ENCODE results near the gene TXNL4B. TPM values are rescaled to one million over a fixed set of nuclear protein-coding genes. Genes with fewer than 3 reads are reported as not detected.
A peak's percentile ranks its signal among the peaks of the same experiment; 100 is the strongest.
"Not testable (repeated sequence)": the region's sequence is repeated elsewhere in the genome, so short reads cannot be mapped to it uniquely, and the experiment has no call there.

The TXNL4B gene
- total RNA-seq, 6 experiments from 2014 or later: 5.5 to 11.6 (median 8.2) TPM

- Histone ChIP-seq H3K4me1 (peaks cover 0 to 11% (median 5%) of the 10 kb centered on the region in 4 donors), H3K36me3 (peaks cover 7 to 34% (median 19%) of the 10 kb centered on the region in 4 donors), H3K9me3 (no peaks in the 10 kb centered on the region), H3K27me3 (no peaks in the 10 kb centered on the region), H3K4me3 (no peak overlapping the region), H3K27ac (peak overlapping the region in 1 of 3 donors; percentile 10)
- no peak for ATAC-seq
- 100% methylated on average over 9 of the region's 10 CpGs for WGBS (ENCODE audit: insufficient coverage, low coverage, low lambda C conversion rate, missing lambda C conversion rate)
- intact Hi-C loops (cut with DNase I): no loop called here
- TF ChIP-seq CTCF (IDR thresholded peaks at IDR 0.05) (no peak), POLR2A (IDR thresholded peaks at IDR 0.05) (no peak)
- no peak for DNase-seq
Observed at GRCh38 chr16:72084445-72084844, 9.0 kb downstream of the TXNL4B start.

- TF ChIP-seq CTCF (IDR thresholded peaks at IDR 0.05): no peak
- TF ChIP-seq POLR2A (IDR thresholded peaks at IDR 0.05): no peak
- Histone ChIP-seq H3K27me3 (no peaks in the 10 kb centered on the region), H3K27ac (peak overlapping the region in 1 of 3 donors; percentile 27), H3K4me3 (no peak overlapping the region), H3K4me1 (peaks cover 0 to 11% (median 5%) of the 10 kb centered on the region in 4 donors), H3K36me3 (peaks cover 7 to 28% (median 17%) of the 10 kb centered on the region in 4 donors), H3K9me3 (no peaks in the 10 kb centered on the region)
- intact Hi-C loops (cut with DNase I): no loop called here
- DNase-seq: no peak
- peak; percentile 72 to 94 (median 89) for ATAC-seq
- 37% methylated on average over 3 of the region's 3 CpGs for WGBS (ENCODE audit: insufficient coverage, low coverage, low lambda C conversion rate, missing lambda C conversion rate)
Observed at GRCh38 chr16:72083778-72084404, 9.5 kb downstream of the TXNL4B start.

- DNase-seq; intact Hi-C loops (cut with DNase I); H3K4me3 ChIP-seq; H3K9me3 ChIP-seq; H3K27me3 ChIP-seq; H3K27ac ChIP-seq; H3K4me1 ChIP-seq: not testable (repeated sequence)
- peak; percentile 53 to 69 (median 63) for ATAC-seq
- H3K36me3 ChIP-seq: peaks cover 0 to 17% (median 3%) of the 10 kb centered on the region in 4 donors
- 71% methylated on average over 1 of the region's 5 CpGs for WGBS (ENCODE audit: insufficient coverage, low coverage, low lambda C conversion rate, missing lambda C conversion rate)
Observed at GRCh38 chr16:72076991-72077706, 16.3 kb downstream of the TXNL4B start.

GRCh38 chr16:72075067-72075466 is 18.4 kb downstream of the TXNL4B start:
- ATAC-seq: peak in 1 of 4 donors; percentile 19
- DNase-seq; H3K27me3 ChIP-seq; H3K27ac ChIP-seq; H3K9me3 ChIP-seq; H3K4me3 ChIP-seq; H3K4me1 ChIP-seq; intact Hi-C loops (cut with DNase I): not testable (repeated sequence)
- H3K36me3 ChIP-seq: peaks cover 0 to 28% (median 3%) of the 10 kb centered on the region in 4 donors
- WGBS (ENCODE audit: insufficient coverage, low coverage, low lambda C conversion rate, missing lambda C conversion rate): no CpG with 5 or more reads among the region's 6 CpGs

- DNase-seq (no peak), ATAC-seq (peak in 1 of 4 donors; percentile 27)
- H3K4me3 ChIP-seq: no peak overlapping the region
Observed at GRCh38 chr16:72073560-72074230, 19.7 kb downstream of the TXNL4B start.

More at GRCh38 chr16:72073560-72074230, 19.7 kb downstream of the TXNL4B start:
- peak overlapping the region in 1 of 3 donors; percentile 18 for H3K27ac ChIP-seq
- no peaks in the 10 kb centered on the region for H3K9me3 ChIP-seq
- no peaks in the 10 kb centered on the region for H3K27me3 ChIP-seq
- intact Hi-C loops (cut with DNase I): no loop called here
- 66% methylated on average over 4 of the region's 8 CpGs for WGBS (ENCODE audit: insufficient coverage, low coverage, low lambda C conversion rate, missing lambda C conversion rate)
- peaks cover 0 to 28% (median 3%) of the 10 kb centered on the region in 4 donors for H3K36me3 ChIP-seq
- no peak for TF ChIP-seq CTCF (IDR thresholded peaks at IDR 0.05)
- no peak for TF ChIP-seq POLR2A (IDR thresholded peaks at IDR 0.05)
- peaks cover 0 to 6% (median 0%) of the 10 kb centered on the region in 4 donors for H3K4me1 ChIP-seq

Measured in right lobe of liver (tissue), 6 donors.